ENCODE data around the gene AGAP9. TPM values are rescaled to one million over a fixed set of nuclear protein-coding genes. Genes with fewer than 3 reads are reported as not detected.
"Not testable (repeated sequence)": the region's sequence is repeated elsewhere in the genome, so short reads cannot be mapped to it uniquely, and the experiment has no call there.

AGAP9 gene
- 30.1 and 45.4 TPM in 2 replicates for total RNA-seq (2011; cell fraction: chromatin; rRNA removed; ENCODE audit: low replicate concordance)
- 19.5 and 22.4 TPM in 2 replicates for total RNA-seq (2011; cell fraction: nucleolus; rRNA removed)
- total RNA-seq (2011; cell fraction: nucleoplasm; rRNA removed) = 20.5 and 27.1 TPM in 2 replicates
- total RNA-seq (2014; rRNA removed) (4.9 and 5.4 TPM in 2 replicates), total RNA-seq (2014; rRNA removed; fragmentation: Illumina TruSeq; extraction: Trizol) (4.5 and 4.8 TPM in 2 replicates), total RNA-seq (2015; rRNA removed; fragmentation: Illumina TruSeq; extraction: Trizol) (5.1 and 5.8 TPM in 2 replicates), total RNA-seq (2021) (5.6 and 6.2 TPM in 2 replicates), polyA plus RNA-seq (2011; rRNA removed) (10.7 and 14.8 TPM in 2 replicates), polyA plus RNA-seq (2014; fragmentation: Illumina TruSeq; extraction: Trizol) (8.0 and 8.3 TPM in 2 replicates), polyA plus RNA-seq (2014; fragmentation: Nextera tagmentation; extraction: Ambion mirVana) (1 to 10 TPM in 1 of 2 experiments, under 1 TPM in 1; 0.37 to 1.3 TPM), polyA plus RNA-seq (2014; rRNA removed) (11.2 and 11.7 TPM in 2 replicates), polyA minus RNA-seq (2011; rRNA and poly(A)+ RNA removed) (5.5 and 5.9 TPM in 2 replicates), Bru-seq, nascent RNA (percentile 59 among the genes with signal in this experiment), BruChase-seq, experiment 1, labeled RNA remaining after a 2-hour chase (percentile 67 among the genes with signal in this experiment), BruChase-seq, experiment 2, labeled RNA remaining after a 6-hour chase (percentile 71 among the genes with signal in this experiment)
- polyA plus RNA-seq (2011; cell fraction: cytosol; rRNA removed) = 4.2 and 6.0 TPM in 2 replicates
- polyA plus RNA-seq (2011; cell fraction: nucleus; rRNA removed) = 55.4 and 69.5 TPM in 2 replicates
- polyA plus RNA-seq (2012) = 5.1 and 10.2 TPM in 2 replicates
- 0.67 and 2.2 TPM in 2 replicates for polyA minus RNA-seq (2011; cell fraction: cytosol; rRNA and poly(A)+ RNA removed)
- polyA minus RNA-seq (2011; cell fraction: nucleus; rRNA and poly(A)+ RNA removed) = 7.8 and 9.4 TPM in 2 replicates
- long read RNA-seq, experiment 1, partial matches to known transcripts = 0 of 5 reads
- long read RNA-seq, experiment 1, other reads (novel, unspliced or antisense) = 5 of 5 reads
- long read RNA-seq, experiment 2 = 0 reads
- long read RNA-seq, experiment 3 = 0 reads

- H3K27ac ChIP-seq (ENCODE audit: extremely low read depth, low read depth, low read length); H3K4me1 ChIP-seq (replicated peaks in 1 of 2; ENCODE audit: control insufficient read depth in 2 of 2, insufficient read depth in 2 of 2, low read length in 2 of 2); CTCF ChIA-PET (ENCODE audit: low intra/inter-chr PET ratio); H3K4me2 ChIP-seq (ENCODE audit: insufficient read depth, low read length); H3K27me3 ChIP-seq (ENCODE audit: control insufficient read depth in 2 of 2, insufficient read depth in 2 of 2, low read length in 2 of 2); BruUV-seq (replicated peaks); H3K9ac ChIP-seq (ENCODE audit: insufficient read depth in 1 of 2, low read depth in 2 of 2, low read length in 2 of 2); FAIRE-seq; POLR2A ChIA-PET; H3K4me3 ChIP-seq; H2AFZ ChIP-seq (ENCODE audit: low read depth, low read length); ATAC-seq; in situ Hi-C loops (cut with MboI); H4K20me1 ChIP-seq (replicated peaks; ENCODE audit: control insufficient read depth, insufficient read depth, low read length); H3K9me3 ChIP-seq (replicated peaks; ENCODE audit: control insufficient read depth, insufficient read depth, low read depth, low read length); DNase-seq (ENCODE audit: extremely low read depth in 1 of 4, low spot score in 3 of 4); intact Hi-C loops (cut with micrococcal nuclease); H3K9me1 ChIP-seq (ENCODE audit: control insufficient read depth, insufficient read depth, low read length); H3K79me2 ChIP-seq (ENCODE audit: control insufficient read depth, insufficient read depth, low read length); H3K36me3 ChIP-seq (ENCODE audit: control insufficient read depth, insufficient read depth, low read length): not testable (repeated sequence)
- no CpG with 5 or more reads among the region's 20 CpGs for WGBS (ENCODE audit: insufficient coverage, low coverage, missing lambda C conversion rate)
Observed at GRCh38 chr10:47523475-47523874, at the start of gene AGAP9. Gene AGAP9 (minus strand): TSS chr10:47523638. CDS start chr10:47523526, 112 bp downstream.

GRCh38 chr10:47571138-47571912, 47.9 kb upstream of the AGAP9 start:
- H3K36me3 ChIP-seq (ENCODE audit: control insufficient read depth, insufficient read depth, low read length); H3K4me3 ChIP-seq; intact Hi-C loops (cut with micrococcal nuclease); H4K20me1 ChIP-seq (replicated peaks; ENCODE audit: control insufficient read depth, insufficient read depth, low read length); H3K9ac ChIP-seq (ENCODE audit: insufficient read depth in 1 of 2, low read depth in 2 of 2, low read length in 2 of 2); H3K9me3 ChIP-seq (replicated peaks; ENCODE audit: control insufficient read depth, insufficient read depth, low read depth, low read length); H3K79me2 ChIP-seq (ENCODE audit: control insufficient read depth, insufficient read depth, low read length); ATAC-seq; H3K27ac ChIP-seq (ENCODE audit: extremely low read depth, low read depth, low read length); CTCF ChIA-PET (ENCODE audit: low intra/inter-chr PET ratio); POLR2A ChIA-PET; FAIRE-seq; H3K27me3 ChIP-seq (ENCODE audit: control insufficient read depth in 2 of 2, insufficient read depth in 2 of 2, low read length in 2 of 2); H3K4me2 ChIP-seq (ENCODE audit: insufficient read depth, low read length); H2AFZ ChIP-seq (ENCODE audit: low read depth, low read length); DNase-seq (ENCODE audit: extremely low read depth in 1 of 4, low spot score in 3 of 4); BruUV-seq (replicated peaks); H3K4me1 ChIP-seq (replicated peaks in 1 of 2; ENCODE audit: control insufficient read depth in 2 of 2, insufficient read depth in 2 of 2, low read length in 2 of 2); H3K9me1 ChIP-seq (ENCODE audit: control insufficient read depth, insufficient read depth, low read length): not testable (repeated sequence)
- 0% methylated on average over 4 of the region's 9 CpGs for WGBS (ENCODE audit: insufficient coverage, low coverage, missing lambda C conversion rate)
- in situ Hi-C loops (cut with MboI) = loop anchor here (25.0 kb wide), 1 partner anchor 134 kb away; no protein-coding TSS in a partner anchor

- ATAC-seq; CTCF ChIA-PET (ENCODE audit: low intra/inter-chr PET ratio); POLR2A ChIA-PET; H4K20me1 ChIP-seq (replicated peaks; ENCODE audit: control insufficient read depth, insufficient read depth, low read length); FAIRE-seq; H2AFZ ChIP-seq (ENCODE audit: low read depth, low read length); DNase-seq (ENCODE audit: extremely low read depth in 1 of 4, low spot score in 3 of 4); H3K36me3 ChIP-seq (ENCODE audit: control insufficient read depth, insufficient read depth, low read length); intact Hi-C loops (cut with micrococcal nuclease); H3K79me2 ChIP-seq (ENCODE audit: control insufficient read depth, insufficient read depth, low read length); H3K27me3 ChIP-seq (ENCODE audit: control insufficient read depth in 2 of 2, insufficient read depth in 2 of 2, low read length in 2 of 2); H3K4me3 ChIP-seq; H3K4me1 ChIP-seq (replicated peaks in 1 of 2; ENCODE audit: control insufficient read depth in 2 of 2, insufficient read depth in 2 of 2, low read length in 2 of 2); H3K9me3 ChIP-seq (replicated peaks; ENCODE audit: control insufficient read depth, insufficient read depth, low read depth, low read length); H3K4me2 ChIP-seq (ENCODE audit: insufficient read depth, low read length); H3K9me1 ChIP-seq (ENCODE audit: control insufficient read depth, insufficient read depth, low read length); H3K27ac ChIP-seq (ENCODE audit: extremely low read depth, low read depth, low read length); BruUV-seq (replicated peaks); H3K9ac ChIP-seq (ENCODE audit: insufficient read depth in 1 of 2, low read depth in 2 of 2, low read length in 2 of 2): not testable (repeated sequence)
- in situ Hi-C loops (cut with MboI) = loop anchor here (25.0 kb wide), 1 partner anchor 129 kb away; no protein-coding TSS in a partner anchor
- WGBS (ENCODE audit: insufficient coverage, low coverage, missing lambda C conversion rate) = 0% methylated on average over 3 of the region's 7 CpGs
Observed at GRCh38 chr10:47566757-47567156, 43.3 kb upstream of the AGAP9 start.

All from K562 (cell line).